SJSA1 (cell line): ENCODE data around the gene ATXN7L1. TPM values are rescaled to one million over a fixed set of nuclear protein-coding genes. Genes with fewer than 3 reads are reported as not detected.

Source experiments
- DNase-seq, 2 experiments: peaks; one replicate each; pipeline ENCODE4 v3.0.0-alpha.2; 2015 to 2020; ENCODE audit warnings: low spot score in 2 of 2, low read depth in 1 of 2
- H3K27ac ChIP-seq: fragments of 250-450 bp; sonication (Bioruptor Pico); 2 replicates; pipeline ENCODE4 v1.5.1; 2020; ENCODE audit warnings: mild to moderate bottlenecking, moderate library complexity
- H3K27me3 ChIP-seq: fragments of 250-450 bp; sonication (Bioruptor Pico); replicated peaks from 2 replicates; pipeline ENCODE4 v1.5.1; 2020; ENCODE audit warnings: mild to moderate bottlenecking, moderate library complexity
- H3K36me3 ChIP-seq: fragments of 250-450 bp; sonication (Bioruptor Pico); 2 replicates; pipeline ENCODE4 v1.5.1; 2020; ENCODE audit warnings: mild to moderate bottlenecking
- H3K4me1 ChIP-seq: fragments of 250-450 bp; sonication (Bioruptor Pico); replicated peaks from 2 replicates; pipeline ENCODE4 v1.6.1; 2021; ENCODE audit warnings: mild to moderate bottlenecking
- H3K4me3 ChIP-seq: fragments of 250-450 bp; sonication (Bioruptor Pico); 2 replicates; pipeline ENCODE4 v1.5.1; 2020; ENCODE audit warnings: mild to moderate bottlenecking
- H3K9me3 ChIP-seq: fragments of 250-450 bp; sonication (Bioruptor Pico); replicated peaks from 2 replicates; pipeline ENCODE4 v1.5.1; 2020; ENCODE audit warnings: mild to moderate bottlenecking
- total RNA-seq: library from RNA; depleted of rRNA; stranded (reverse); fragments of >200 nt; shearing (Covaris generic); gene quantifications from 2 replicates; pipeline ENCODE4 v1.2.3, GENCODE V29; 2014

Gene ATXN7L1
- total RNA-seq, 1 experiment from 2014 or later: 2.7 TPM

- Histone ChIP-seq H3K9me3 (no peaks in the 10 kb centered on the region; the same call in 1 of the 2 replicates), H3K4me3 (no peak overlapping the region), H3K27ac (peak overlapping the region; percentile 63), H3K27me3 (no peaks in the 10 kb centered on the region), H3K4me1 (peaks cover 38% of the 10 kb centered on the region), H3K36me3 (no peaks in the 10 kb centered on the region)
- no peak for DNase-seq
Measured at GRCh38 chr7:105775580-105775979, 100.8 kb downstream of the ATXN7L1 start.

DNA sequence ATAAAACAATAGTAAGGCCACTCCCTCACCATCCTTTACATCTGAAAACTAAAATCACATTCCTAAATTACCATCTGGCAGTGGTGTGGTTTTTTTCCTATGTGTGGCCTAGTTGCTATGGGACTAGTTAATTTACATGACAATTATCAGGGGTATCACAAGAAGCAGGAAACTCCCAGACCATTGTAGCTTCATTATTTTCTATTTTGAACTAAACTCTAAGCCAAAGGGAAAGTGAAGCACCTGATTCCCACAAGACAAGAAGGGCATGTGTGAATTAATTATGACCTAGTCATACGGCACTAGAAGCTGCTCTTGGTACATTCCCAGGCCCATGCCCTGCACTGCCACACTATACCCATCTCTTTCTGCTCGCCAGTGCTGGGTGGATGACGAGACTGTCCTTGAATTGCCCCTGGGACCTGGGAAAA is 103.4 kb downstream of the ATXN7L1 start:
- Histone ChIP-seq H3K27me3 (no peaks in the 10 kb centered on the region), H3K4me3 (no peak overlapping the region), H3K4me1 (peaks cover 51% of the 10 kb centered on the region), H3K36me3 (no peaks in the 10 kb centered on the region), H3K27ac (no peak overlapping the region), H3K9me3 (no peaks in the 10 kb centered on the region; the same call in 1 of the 2 replicates)
- no peak for DNase-seq

GRCh38 chr7:105769901-105770628 is 106.3 kb downstream of the ATXN7L1 start:
- peak in 1 of 2 experiments; percentile 37 for DNase-seq
- Histone ChIP-seq H3K27me3 (no peaks in the 10 kb centered on the region), H3K9me3 (no peaks in the 10 kb centered on the region; the same call in 1 of the 2 replicates), H3K4me3 (no peak overlapping the region), H3K36me3 (no peaks in the 10 kb centered on the region), H3K4me1 (peaks cover 24% of the 10 kb centered on the region), H3K27ac (no peak overlapping the region)

DNA sequence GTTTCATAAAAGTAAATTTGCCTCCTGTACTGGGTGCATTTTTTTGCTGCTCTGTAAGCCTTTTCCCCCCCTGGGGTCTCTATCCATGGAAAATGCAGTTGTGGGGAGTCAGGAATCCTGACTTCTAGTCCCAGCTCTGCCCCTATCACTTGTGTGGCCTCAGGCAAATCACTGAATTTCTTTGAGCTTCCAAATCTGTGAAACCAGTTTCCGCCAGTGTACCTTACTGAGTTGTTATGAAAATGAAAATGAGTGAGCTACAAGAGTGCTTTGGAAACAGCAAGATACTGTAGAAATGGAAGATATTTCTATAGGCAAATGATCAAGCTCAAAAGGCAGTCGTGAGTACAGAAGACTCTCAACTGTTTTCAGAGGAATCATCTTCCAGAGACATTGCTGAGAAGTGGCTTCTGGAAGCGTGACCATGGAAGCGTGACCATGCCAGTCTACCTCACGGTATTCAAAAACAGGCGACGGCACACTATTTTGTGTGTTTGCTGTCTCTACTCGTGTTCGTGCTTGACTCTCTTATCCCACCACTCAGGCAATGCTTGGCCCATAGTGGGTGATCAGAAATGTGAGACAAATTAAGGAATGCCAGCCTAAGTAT is 107.4 kb downstream of the ATXN7L1 start:
- Histone ChIP-seq H3K36me3 (no peaks in the 10 kb centered on the region), H3K27ac (no peak overlapping the region), H3K9me3 (no peaks in the 10 kb centered on the region; the same call in 1 of the 2 replicates), H3K4me1 (peaks cover 15% of the 10 kb centered on the region), H3K4me3 (no peak overlapping the region), H3K27me3 (no peaks in the 10 kb centered on the region)
- DNase-seq: no peak

DNA sequence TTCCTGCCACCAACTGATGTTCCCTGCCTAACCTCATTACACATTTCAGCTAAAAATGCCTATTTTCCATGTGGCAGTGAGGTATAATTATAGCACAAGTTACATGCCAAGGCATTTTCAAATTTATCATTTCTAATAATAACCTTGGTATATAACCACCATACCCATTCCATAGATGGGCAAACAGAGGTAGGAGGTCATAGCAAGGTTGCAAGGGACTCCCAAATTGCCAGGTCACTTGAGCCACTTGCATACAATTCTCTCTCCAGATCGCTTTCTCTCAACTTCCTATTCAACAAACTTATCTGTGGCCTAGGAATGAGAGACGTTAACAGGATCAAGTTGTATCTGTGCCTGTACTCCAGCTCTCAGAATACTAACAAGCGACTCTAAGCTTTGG is 108.3 kb downstream of the ATXN7L1 start:
- Histone ChIP-seq H3K4me1 (peaks cover 15% of the 10 kb centered on the region), H3K27ac (no peak overlapping the region), H3K27me3 (no peaks in the 10 kb centered on the region), H3K4me3 (no peak overlapping the region), H3K36me3 (no peaks in the 10 kb centered on the region), H3K9me3 (no peaks in the 10 kb centered on the region; the same call in 1 of the 2 replicates)
- no peak for DNase-seq

DNA sequence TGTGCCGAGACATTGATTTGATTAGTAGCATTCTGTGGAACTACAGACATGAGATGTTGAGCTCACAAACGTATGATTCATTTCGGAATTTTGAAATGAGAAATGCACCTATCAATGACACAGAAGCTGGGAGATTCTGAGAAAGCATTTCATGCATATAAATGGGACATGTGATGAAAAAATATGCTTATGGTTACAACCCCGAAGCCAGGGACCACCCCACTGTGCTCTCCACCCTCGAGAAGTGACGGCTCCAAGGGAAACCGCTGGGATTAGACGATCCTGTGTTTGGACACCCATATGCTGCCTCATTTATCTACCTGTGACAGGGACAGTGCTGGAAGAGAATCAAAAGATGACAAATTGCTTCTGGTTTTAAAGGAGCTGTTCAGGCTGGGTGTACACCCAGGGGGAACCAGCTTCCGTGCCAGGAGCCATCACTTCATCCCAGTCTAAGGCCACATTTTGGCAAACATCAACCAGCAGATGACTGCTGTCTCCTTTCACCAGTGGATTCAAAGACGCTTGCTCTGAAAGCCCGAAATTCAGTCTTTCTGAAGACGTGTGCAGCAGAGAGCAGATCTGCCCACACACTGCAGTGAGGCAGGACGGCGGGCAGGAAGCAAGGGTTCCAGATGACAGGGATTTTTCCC is 109.9 kb downstream of the ATXN7L1 start:
- peaks cover 15% of the 10 kb centered on the region for H3K4me1 ChIP-seq
- DNase-seq: no peak
- no peak overlapping the region for H3K4me3 ChIP-seq
- no peaks in the 10 kb centered on the region for H3K27me3 ChIP-seq
- H3K9me3 ChIP-seq: no peaks in the 10 kb centered on the region; the same call in 1 of the 2 replicates
- H3K36me3 ChIP-seq: no peaks in the 10 kb centered on the region
- H3K27ac ChIP-seq: no peak overlapping the region

GRCh38 chr7:105765846-105766245 is 110.6 kb downstream of the ATXN7L1 start:
- Histone ChIP-seq H3K27ac (no peak overlapping the region), H3K27me3 (no peaks in the 10 kb centered on the region), H3K4me3 (no peak overlapping the region), H3K9me3 (no peaks in the 10 kb centered on the region), H3K4me1 (peaks cover 15% of the 10 kb centered on the region), H3K36me3 (no peaks in the 10 kb centered on the region)
- DNase-seq: no peak

DNA sequence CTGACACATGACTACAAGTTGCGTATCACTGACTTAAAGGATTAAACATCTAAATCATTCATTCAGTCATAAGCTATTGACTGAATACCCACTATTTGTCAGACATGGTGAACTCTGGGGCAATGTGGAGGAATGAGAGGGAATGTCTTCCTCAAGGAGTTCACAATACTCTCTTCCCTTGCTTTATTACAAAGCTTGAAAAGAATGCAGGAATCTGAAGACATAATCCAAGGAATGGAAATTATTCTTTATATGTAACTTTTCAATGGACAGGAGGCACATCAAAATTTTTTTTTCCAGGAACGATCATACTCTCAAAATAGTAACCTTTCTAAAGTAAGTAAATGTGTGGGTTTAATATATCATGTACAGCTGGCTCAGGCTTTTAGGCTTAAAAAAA is 111.9 kb downstream of the ATXN7L1 start:
- no peaks in the 10 kb centered on the region for H3K9me3 ChIP-seq
- H3K4me1 ChIP-seq: peaks cover 2% of the 10 kb centered on the region
- no peak for DNase-seq
- H3K27me3 ChIP-seq: no peaks in the 10 kb centered on the region
- H3K36me3 ChIP-seq: no peaks in the 10 kb centered on the region
- no peak overlapping the region for H3K27ac ChIP-seq
- H3K4me3 ChIP-seq: no peak overlapping the region

GRCh38 chr7:105760551-105761447 is 115.6 kb downstream of the ATXN7L1 start:
- Histone ChIP-seq H3K9me3 (no peaks in the 10 kb centered on the region), H3K4me3 (no peak overlapping the region), H3K27me3 (no peaks in the 10 kb centered on the region), H3K27ac (no peak overlapping the region), H3K4me1 (no peaks in the 10 kb centered on the region), H3K36me3 (no peaks in the 10 kb centered on the region)
- peak in 1 of 2 experiments; percentile 50 for DNase-seq

GRCh38 chr7:105759670-105760550 is 116.5 kb downstream of the ATXN7L1 start:
- Histone ChIP-seq H3K9me3 (no peaks in the 10 kb centered on the region), H3K27ac (no peak overlapping the region), H3K4me3 (no peak overlapping the region), H3K27me3 (no peaks in the 10 kb centered on the region), H3K36me3 (no peaks in the 10 kb centered on the region), H3K4me1 (no peaks in the 10 kb centered on the region)
- no peak for DNase-seq

DNA sequence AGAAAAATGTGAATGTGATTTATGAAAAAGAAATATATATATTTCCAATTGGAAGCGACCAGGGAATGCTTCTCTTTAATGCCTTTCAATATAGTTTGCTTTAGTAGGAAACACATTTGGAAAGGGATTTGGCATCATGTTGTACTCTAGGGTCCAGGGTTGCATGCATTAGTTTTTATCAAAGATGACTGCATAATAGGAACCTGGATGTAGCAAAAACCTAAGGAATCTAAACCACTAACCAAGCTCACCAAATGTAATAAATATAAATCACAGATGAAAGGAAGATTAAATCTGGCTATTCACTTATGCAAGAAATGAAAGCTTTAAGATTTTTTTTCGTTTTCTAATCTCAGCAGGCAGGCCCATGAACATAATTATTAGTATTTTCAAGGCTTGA is 120.0 kb downstream of the ATXN7L1 start:
- Histone ChIP-seq H3K27me3 (no peaks in the 10 kb centered on the region), H3K36me3 (no peaks in the 10 kb centered on the region), H3K4me3 (no peak overlapping the region), H3K9me3 (no peaks in the 10 kb centered on the region), H3K4me1 (no peaks in the 10 kb centered on the region), H3K27ac (no peak overlapping the region)
- no peak for DNase-seq

DNA sequence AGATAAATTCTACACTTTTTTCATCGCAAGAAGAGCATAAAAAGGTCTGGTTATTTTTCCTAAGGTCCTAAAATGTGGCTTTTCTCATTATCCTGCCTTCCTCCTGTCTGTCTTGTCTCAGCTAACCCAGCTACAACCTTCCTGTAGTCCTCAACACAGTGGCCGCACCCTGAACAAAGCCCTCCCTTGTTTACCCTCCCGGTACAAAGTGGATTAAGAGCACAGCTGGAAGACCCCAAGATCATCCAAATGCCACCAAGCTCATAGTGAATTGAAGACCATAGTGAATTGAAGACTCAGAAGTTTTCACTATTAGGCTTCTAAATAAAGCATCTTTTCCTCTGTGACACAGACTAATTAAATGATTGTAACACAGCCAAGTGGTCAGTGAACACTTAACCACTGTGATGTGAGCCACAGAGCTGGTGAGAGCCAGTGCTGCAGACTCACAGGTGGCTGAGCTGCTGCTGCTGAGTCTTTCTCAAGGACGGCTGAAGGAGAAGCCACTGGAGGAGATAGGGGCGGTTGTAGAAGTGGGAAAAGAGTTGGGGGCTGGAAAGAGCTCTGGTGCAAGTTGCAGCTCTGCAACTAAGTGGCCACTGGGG is 123.6 kb downstream of the ATXN7L1 start:
- no peaks in the 10 kb centered on the region for H3K27me3 ChIP-seq
- no peak overlapping the region for H3K27ac ChIP-seq
- no peaks in the 10 kb centered on the region for H3K36me3 ChIP-seq
- DNase-seq: no peak
- no peak overlapping the region for H3K4me3 ChIP-seq
- H3K9me3 ChIP-seq: no peaks in the 10 kb centered on the region
- no peaks in the 10 kb centered on the region for H3K4me1 ChIP-seq
